ENCODE results near the gene STRC.
"Not testable (repeated sequence)": the region's sequence is repeated elsewhere in the genome, so short reads cannot be mapped to it uniquely, and the experiment has no call there.

STRC gene

GRCh38 chr15:43562753-43563152 is 55.8 kb downstream of the STRC start:
- not testable (repeated sequence) for DNase-seq

- DNase-seq, result no peak
Observed at GRCh38 chr15:43552986-43553385, 65.6 kb downstream of the STRC start.

DNA sequence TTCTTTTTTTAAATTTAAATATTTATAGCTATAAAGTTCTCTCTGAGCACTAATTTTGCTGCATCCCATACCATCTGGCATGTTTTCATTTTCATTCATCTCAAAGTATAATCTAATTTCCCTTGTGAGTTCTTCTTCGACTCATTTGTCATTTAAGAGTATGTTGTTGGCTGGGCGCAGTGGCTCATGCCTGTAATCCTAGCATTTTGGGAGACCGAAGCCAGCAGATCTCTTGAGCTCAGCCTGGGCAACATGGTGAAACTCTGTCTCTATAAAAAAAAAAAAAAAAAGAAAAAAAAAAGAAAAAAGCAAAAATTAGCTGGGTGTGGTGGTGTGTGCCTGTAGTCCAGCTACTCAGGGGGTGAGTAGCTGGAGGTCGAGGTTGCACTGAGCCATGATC is 66.3 kb downstream of the STRC start:
- DNase-seq, result no peak

DNA sequence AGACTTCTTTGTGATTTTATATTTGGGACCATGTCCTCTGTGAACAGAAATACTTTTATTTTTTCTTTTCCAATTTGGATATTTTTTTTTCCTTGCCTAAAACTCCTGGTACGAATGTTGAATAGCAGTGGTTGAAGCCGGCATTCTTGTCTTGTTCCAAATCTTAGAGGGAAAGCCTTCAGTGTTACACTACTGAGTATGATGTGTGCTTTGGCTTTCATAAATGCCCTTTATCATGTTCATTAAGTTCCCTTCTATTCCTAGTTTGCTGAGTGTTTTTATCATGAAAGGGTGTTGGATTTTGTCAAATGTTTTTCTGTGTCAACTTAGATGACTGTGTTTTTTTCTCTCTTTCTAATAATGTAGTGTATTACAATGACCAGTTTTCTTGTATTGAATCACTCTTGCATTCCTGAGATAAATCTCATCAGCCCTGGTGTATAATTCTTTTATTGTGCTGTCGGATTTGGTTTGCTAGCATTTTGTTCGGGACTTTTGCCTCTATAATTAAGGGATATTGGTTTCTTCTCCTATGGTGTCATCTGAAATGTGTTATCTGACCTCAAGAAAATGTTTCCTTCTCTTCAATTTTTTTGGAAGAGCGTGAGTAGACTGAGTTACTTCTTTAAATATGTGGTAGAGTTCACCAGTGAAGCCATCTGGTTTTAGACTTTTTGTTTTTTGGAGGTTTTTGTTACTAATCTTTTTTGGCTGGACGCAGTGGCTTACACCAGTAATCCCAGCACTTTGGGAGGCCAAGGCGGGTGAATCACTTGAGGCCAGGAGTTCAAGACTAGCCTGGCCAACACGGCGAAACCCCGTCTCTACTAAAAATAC is 67.9 kb downstream of the STRC start:
- no peak for DNase-seq
